Stimulated activated CD4-positive, alpha-beta T cell treated with anti-CD3 and anti-CD28 coated beads, TNF-alpha, amount 100 ng/mL, for 1 hour (primary cell): ENCODE measurements around the gene PRR16.

Source experiments
- DNase-seq, 3 donors: peaks; one replicate each; pipeline ENCODE4 v3.0.0-alpha.2; 2020; ENCODE audit warnings: low read depth in 3 of 3, low spot score in 1 of 3

PRR16 gene

GRCh38 chr5:120706877-120707276 is 242.8 kb downstream of the PRR16 start:
- no peak for DNase-seq

GRCh38 chr5:120717381-120717780 is 253.3 kb downstream of the PRR16 start:
- no peak for DNase-seq

- DNase-seq, result no peak
Measured at GRCh38 chr5:120730214-120730613, 266.1 kb downstream of the PRR16 start.

GRCh38 chr5:120734033-120734432 is 269.9 kb downstream of the PRR16 start:
- no peak for DNase-seq

- no peak for DNase-seq
Measured at GRCh38 chr5:120735076-120735475, 271.0 kb downstream of the PRR16 start.
